Epidermal melanocyte (primary cell): ENCODE measurements around the gene HES7.
A peak's percentile ranks its signal among the peaks of the same experiment; 100 is the strongest.
"Not testable (repeated sequence)": the region's sequence is repeated elsewhere in the genome, so short reads cannot be mapped to it uniquely, and the experiment has no call there.

Experiments used
- DNase-seq: peaks from one replicate; pipeline ENCODE4 v3.0.0; 2011; ENCODE audit warnings: low spot score; ENCODE audit not compliant: insufficient read length

HES7 gene

GRCh38 chr17:8103549-8103948 is 20.4 kb downstream of the HES7 start:
- no peak for DNase-seq

DNA sequence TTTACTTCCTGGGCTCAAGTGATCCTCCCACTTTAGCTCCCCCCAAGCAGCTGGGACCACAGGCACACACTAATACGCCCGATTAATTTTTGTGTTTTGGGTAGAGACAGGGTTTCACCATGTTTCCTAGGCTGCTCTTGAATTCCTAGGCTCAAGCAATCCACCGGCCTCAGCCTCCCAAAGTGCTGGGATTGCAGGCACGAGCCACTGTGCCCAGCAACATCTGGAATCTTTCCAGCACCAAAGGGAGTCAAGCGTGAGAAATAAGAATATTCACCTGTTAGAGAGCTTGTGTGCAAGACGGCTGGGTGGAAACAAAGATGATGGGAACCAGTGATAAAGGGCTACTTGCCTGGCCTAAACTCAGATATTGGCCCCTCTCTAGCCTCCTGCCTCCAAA is 22.2 kb downstream of the HES7 start:
- no peak for DNase-seq

GRCh38 chr17:8100763-8101162 is 23.1 kb downstream of the HES7 start:
- DNase-seq = no peak

GRCh38 chr17:8100111-8100510 is 23.8 kb downstream of the HES7 start:
- DNase-seq = no peak

DNA sequence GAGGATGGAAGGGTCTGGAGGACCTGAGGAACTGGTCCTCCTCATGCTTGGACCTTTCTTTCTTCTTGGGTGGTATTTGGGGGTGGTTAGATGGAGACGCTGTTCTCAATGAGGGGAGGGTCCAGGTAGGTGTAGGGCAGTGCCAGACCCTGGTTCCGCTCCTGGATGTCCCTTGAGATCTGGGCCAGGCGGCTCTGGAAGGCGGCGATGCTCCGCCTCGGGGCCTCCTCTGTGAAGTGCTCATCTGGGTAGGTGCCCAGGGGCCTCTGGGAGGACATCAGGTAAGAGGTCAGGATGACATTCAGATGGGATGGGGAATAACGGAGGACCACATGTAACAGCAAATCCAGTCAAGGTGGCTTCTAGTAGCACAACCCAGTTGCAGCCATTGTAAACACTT is 27.4 kb downstream of the HES7 start:
- no peak for DNase-seq

DNA sequence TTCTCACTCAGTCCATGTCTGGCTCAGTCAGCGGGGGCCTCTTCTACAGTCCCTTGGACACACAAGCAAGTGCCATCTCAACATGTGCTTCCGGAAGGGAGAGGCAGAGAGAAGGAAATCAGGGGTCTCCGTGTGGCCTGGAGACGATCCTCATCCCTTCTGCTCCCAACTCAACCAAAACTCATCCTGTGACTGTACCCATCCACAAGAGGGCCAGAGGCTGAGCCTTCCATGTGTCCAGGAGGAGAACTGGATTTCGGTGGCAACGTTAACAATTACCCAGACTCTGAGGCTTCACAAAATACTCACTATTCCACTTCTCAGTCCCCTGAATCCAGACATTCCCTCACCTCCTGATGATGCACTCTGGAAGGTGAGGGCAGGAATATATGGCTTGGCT is 28.5 kb downstream of the HES7 start:
- DNase-seq = no peak

GRCh38 chr17:8091033-8091687 is 32.7 kb downstream of the HES7 start:
- no peak for DNase-seq

DNA sequence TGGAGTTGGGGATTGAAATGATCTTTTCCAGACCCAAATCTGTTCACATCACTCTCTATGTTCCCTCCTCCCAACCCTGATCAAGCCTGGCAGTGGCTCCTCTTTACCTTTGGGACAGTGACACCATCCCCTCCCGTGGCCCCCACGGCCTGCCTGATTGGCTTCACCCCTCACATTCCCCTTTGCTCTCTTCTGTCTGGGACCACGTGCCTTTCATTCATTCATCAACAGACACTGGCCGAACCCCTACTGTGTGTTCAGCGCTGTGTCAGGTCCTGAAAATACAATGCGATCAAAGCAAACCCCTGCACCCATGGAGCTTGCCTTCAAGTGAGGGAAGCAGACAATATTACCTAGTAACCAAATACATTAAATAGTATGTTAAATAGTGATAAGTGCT is 34.2 kb downstream of the HES7 start:
- DNase-seq = no peak

- DNase-seq = no peak
Observed at GRCh38 chr17:8087952-8088230, 36.0 kb downstream of the HES7 start.

DNA sequence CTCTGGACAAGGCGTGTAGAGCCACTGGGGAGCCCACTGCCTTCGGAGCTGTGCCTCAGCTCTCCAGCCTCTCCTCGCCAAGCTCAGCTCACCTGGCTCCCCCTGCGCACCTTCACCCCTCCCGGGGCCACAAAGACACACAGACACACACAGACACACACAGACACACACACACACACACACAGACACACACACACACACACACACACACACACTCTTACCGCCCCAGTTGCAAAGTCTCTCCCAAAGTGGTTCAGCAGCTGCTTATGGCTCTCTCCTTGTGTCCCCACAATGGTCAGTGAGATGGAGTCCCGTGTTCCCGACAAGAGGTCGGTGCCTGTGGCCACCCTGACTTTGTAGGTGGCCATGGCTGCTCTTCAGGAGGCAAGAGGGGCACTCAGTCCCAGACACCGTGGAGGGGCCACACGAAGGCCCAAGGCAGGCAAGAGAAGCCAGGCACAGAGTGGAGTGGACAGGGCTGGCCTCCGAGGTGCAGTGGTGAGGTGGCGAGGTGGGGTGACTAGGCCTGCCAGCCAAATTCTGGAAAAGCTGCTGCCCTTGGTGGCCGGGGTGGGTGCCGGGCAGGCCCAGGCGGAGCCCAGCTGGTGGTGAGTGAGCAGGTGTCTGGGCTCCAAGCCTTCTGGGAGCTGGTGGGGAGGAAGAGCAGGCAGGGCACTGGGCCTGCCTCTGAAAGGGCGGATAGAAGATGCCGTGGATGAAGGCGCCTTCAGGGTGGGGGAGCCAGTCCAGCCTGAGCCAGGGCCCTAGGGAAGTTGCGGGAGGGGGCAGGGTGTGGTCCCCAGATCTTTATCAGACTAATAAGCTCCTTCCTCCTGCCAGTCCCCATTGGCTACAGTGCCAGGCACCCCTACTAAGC is 36.6 kb downstream of the HES7 start, which contains the start of gene ALOX12B:
TSS of gene ALOX12B (minus strand) at position 642 of the 877 bp plus-strand sequence. CDS start at position 368, 274 bp downstream.
- no peak for DNase-seq

GRCh38 chr17:8084250-8084649 is 39.7 kb downstream of the HES7 start:
- no peak for DNase-seq

DNA sequence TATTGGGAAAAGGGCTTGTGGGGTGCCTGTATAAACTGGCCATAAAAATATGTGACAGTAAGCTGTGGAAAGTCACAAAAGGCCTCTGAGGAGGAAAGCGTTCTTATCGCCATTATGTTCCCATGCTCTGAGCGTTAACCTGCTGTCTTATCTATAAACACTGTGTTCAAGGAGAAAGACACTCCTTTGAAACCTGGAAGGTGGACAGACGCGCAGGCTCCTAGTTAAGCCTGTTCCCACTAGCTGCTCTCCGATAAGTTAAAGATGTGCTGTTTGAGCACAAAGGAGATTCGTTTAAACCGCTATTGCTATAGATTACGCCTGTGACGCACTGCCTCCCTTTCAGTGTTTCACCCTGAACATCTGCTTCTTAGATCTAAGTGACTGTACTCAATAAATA is 41.6 kb downstream of the HES7 start:
- DNase-seq = no peak

DNA sequence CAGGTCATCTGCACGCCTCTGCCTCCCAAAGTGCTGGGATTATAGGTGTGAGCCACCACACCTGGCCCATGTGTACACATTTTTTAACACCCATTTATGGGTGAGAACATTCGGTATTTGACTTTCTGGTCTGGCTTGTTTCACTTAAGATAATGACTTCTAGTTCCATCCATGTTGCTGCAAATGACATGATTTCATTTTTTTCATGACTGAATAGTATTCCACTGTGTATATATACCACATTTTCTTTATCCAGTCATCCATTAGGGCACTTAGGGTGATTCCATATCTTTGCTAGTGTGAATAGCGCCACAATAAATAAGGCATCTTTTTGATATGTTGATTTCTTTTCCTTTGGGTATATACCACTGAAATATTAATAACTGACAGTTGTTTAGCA is 42.0 kb downstream of the HES7 start:
- DNase-seq = no peak

GRCh38 chr17:8080799-8081219 is 43.1 kb downstream of the HES7 start:
- no peak for DNase-seq

DNA sequence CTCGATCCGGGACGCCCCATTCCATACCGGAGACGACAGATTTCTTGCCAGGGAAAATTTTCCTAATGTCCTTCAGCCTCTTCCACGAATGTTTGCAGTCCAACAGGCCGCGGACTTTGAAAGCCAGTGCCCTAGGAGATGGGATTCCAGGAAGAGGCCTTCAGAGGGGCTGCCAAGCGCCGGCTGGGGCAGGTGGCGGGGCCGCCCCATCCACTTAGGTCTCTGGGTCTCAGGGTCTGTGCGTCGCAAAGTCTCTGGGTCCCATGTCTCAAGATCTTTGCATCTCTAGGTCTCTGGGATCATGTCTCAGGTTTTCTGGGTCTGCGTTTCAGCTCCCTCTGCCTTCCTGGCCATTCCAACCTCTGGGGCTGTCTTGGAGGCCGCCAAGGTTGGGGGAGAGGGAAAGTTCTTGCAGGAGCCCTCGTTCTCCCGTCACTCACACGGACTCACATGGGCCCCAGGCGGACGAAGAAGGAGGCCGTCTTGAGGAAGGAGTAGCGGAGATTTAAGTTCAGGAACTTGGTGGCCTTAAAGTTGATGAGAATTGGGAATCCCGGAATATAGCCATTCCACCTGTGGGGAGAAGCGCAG is 43.6 kb downstream of the HES7 start:
- no peak for DNase-seq

DNA sequence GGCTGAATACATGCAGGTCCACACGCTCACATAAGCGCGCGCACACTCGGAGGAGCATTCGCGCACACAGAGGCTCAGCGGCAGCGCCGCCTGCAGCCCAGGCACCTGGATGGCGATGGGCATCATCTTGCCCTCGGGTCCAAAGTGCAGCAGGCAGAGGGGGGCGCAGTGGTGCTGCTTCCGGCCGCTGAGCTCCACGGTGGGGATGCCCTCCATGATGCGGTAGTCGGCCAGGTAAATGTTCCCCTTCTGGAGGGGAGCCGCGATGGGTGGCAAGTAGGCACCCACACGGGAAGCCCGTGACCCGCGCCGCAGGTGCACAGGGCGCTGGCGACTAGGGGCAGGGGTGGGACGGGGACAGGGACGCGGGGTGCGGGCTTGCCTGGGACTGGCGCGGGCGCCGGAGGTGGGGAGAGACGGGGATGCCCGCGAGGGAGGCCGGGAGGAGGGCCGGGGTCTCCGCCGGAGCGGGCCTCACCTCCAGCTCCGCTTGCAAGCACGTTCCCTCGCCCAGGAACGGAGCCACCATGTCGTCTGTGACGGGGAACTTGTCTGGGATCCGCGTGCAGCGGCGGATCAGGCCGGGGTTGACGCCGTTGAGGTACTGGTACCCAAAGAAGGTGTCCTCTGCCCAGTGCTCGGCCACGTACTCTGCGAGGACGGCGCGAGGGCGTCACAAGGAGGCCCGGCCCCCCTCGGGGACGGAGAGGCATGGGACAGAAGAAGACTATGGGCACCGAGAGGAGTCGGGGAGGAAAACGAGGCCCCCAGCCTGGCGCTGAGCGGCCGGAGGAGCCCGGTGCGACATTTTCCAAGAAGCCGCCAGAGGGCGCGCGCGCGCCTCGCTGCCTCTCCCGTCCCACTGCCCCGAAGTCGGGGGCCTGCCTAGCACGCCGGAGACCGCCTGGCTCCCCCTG is 44.4 kb downstream of the HES7 start:
- DNase-seq = peak; percentile 83

DNA sequence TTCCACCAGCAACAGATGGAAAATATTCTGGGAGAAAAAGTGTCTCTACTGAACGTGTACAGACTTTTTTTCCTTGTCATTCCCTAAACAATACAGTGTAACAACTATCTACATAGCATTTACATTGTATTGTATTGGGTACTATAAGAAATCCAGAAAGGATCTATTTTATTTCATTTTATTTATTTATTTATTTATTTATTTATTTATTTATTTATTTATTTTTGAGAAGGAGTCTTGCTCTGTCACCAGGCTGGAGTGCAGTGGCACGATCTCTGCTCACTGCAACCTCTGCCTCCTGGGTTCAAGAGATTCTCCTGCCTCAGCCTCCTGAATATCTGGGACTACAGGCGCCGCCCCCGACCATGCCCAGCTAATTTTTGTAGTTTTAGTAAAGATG is 46.0 kb downstream of the HES7 start:
- not testable (repeated sequence) for DNase-seq

- DNase-seq = no peak
Observed at GRCh38 chr17:8076502-8077266, 47.2 kb downstream of the HES7 start.

DNA sequence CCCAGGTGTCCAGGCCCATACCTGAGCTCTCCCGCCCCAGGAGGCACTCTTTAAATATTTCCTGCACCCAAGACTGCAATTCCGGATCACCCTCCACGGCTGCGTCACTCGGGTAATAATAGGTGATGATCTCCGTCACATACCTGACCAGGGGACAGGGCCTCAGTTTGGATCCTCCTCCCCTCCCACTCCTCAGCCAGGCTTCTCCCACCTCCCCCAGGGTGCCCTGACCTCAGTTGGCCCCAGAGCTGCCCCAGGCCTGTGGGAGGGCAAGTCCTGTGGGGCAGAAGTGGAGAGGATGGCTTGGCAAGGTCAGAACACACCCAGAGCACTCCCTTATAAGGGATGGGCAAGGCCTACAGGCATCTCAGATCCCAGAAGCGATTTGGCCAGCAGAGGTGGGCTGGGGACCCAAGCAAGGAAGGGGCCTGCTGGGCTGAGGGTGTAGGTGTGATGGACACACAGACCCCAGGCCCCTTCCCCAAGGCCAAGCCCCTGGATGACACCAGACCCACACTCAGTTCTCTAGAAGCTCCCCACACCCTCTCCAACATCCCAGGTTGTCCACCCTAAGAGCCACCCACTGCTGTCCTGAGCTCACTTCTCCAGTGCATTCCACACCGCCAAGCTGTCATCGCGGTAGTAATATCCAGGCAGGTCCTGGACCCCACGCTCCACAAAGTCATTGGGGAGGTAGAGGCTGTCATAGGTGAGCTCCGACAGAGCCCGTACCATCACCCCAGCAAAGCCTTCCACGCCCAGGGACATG is 48.1 kb downstream of the HES7 start:
- no peak for DNase-seq

- no peak for DNase-seq
Observed at GRCh38 chr17:8075081-8075480, 48.8 kb downstream of the HES7 start.
